GM18511 (cell line): Measurements from ENCODE around the gene IRF9.

ENCODE experiments used
- ATAC-seq: cut with Tn5 transposase; IDR thresholded peaks from one replicate; pipeline ENCODE4 v1.9.1; 2021; ENCODE audit warnings: mild to moderate bottlenecking, moderate library complexity; ENCODE audit not compliant: unreplicated experiment

The IRF9 gene

DNA sequence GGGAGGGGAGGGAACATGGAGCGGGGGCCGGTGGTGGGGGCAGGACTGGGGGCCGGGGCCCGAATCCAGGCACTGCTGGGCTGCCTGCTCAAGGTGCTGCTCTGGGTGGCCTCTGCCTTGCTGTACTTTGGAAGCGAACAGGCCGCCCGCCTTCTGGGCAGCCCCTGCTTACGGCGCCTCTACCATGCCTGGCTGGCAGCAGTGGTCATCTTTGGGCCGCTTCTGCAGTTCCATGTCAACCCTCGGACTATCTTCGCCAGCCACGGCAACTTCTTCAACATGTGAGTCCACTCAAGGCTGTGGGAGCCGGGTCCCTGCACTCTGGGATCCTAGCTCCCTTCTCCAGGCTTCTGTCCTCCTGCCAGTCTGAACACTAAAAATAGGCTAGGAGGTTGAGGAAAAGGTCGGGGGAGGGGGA is 29.5 kb upstream of the IRF9 start:
- no peak for ATAC-seq

DNA sequence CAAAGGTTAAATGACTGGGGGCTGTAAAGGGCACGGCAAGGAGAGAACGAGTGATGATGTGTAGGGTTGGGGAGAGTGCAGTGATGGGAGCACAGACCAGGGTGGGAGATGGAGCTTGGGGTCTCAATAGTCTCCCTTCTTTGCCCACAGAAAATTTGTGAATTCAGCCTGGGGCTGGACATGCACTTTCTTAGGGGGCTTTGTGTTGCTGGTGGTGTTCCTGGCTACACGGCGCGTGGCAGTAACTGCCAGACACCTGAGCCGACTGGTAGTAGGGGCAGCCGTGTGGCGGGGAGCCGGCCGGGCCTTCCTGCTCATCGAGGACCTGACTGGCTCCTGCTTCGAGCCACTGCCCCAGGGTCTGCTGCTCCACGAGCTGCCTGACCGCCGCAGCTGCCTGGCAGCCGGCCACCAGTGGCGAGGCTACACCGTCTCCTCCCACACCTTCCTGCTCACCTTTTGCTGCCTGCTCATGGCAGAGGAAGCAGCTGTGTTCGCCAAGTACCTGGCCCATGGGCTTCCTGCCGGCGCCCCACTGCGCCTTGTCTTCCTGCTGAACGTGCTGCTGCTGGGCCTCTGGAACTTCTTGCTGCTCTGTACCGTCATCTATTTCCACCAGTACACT is 28.9 kb upstream of the IRF9 start:
- ATAC-seq: no peak

DNA sequence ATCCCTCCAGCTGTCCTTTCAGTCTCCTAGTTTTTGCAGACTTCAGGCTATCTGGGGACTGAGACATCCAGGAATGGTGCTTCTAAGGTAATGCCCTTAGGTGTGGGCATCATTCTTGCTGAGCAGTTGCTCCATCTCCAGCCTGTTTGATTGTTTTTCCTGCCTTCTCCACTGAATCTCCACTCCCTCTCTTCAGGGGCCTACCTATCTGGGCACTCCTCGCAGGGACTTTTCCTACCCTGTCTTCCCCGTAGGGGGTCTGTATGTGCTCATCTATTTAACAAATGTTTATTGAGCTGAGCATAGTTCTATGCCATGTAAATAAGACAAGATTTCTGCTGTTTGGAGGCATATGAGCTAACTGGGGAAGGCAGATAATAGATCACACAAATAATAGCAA is 28.1 kb upstream of the IRF9 start:
- no peak for ATAC-seq

DNA sequence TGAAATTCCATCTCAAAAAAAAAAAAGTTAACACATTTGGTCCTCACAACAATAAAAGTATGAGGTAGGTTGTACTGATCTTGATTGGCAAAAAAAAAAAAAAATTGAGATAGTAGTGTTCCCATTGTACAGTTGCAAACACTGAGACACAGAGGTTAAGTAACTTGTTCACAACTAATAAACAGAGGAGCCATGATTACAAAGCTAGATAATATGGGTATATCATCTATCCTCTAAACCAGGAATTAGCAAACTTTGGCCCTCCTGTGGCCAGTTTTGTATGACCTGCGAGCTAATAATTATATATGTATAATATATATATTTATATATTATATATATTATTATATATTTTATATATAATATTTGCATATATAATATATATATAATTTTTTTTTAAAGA is 27.3 kb upstream of the IRF9 start:
- ATAC-seq: no peak

DNA sequence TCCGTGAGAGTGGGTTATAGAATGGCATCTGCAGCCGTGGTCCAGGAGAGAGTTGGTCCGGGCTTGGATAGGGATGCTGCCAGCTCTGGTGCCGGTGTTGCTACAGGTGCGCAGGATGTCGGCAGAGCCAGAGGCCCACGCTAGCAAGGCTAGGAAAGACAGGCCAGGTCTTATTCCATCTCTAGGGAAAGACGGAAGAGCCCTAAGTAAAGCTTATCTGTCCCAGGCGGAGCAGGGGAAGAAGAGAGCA is 25.6 kb upstream of the IRF9 start:
- ATAC-seq: peak; percentile 7

DNA sequence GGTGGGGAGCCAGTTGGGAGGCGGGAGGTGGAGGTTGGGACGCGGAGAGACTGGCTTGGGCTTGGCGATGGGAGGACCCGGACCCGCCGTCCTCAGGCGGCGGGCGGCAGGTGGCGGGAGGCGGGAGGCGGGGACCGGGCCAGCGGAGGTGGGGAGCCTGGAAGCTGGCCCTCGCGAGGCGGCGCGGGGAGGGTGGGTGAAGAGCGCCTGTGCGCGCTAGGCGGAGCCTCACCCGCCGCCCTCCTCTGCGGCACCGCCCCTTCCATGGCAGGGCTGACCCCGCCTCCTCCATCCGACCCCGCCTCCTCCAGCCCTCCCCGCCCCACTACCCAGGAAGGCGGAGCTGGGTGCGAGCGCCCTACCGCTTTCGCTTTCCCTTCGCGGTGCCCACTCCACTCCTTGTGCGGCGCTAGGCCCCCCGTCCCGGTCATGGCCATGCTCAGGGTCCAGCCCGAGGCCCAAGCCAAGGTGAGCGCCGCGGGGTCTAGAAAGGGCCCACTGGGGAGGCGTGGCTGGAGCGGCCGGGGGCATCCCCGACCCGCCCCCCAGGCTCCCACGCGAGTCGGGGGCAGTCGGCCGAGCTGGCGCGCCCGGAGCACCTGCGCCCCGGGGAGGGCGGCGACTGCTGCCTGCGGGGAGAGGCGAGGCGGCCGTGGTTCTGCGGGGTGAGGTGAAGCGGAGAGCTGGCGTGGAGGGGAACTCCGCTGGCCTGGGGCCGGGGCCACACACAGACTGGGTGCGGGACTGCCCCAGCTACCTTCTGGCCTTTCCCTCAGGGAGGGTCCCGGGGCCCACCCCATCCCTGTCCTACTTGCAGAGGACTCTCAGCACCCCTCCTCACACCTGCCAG is 25.0 kb upstream of the IRF9 start, which contains the start of gene PSME1:
PSME1 (plus strand) TSS at position 361 of the 850 bp plus-strand sequence; CDS start at position 430, 69 bp downstream.
- peak; percentile 85 for ATAC-seq

DNA sequence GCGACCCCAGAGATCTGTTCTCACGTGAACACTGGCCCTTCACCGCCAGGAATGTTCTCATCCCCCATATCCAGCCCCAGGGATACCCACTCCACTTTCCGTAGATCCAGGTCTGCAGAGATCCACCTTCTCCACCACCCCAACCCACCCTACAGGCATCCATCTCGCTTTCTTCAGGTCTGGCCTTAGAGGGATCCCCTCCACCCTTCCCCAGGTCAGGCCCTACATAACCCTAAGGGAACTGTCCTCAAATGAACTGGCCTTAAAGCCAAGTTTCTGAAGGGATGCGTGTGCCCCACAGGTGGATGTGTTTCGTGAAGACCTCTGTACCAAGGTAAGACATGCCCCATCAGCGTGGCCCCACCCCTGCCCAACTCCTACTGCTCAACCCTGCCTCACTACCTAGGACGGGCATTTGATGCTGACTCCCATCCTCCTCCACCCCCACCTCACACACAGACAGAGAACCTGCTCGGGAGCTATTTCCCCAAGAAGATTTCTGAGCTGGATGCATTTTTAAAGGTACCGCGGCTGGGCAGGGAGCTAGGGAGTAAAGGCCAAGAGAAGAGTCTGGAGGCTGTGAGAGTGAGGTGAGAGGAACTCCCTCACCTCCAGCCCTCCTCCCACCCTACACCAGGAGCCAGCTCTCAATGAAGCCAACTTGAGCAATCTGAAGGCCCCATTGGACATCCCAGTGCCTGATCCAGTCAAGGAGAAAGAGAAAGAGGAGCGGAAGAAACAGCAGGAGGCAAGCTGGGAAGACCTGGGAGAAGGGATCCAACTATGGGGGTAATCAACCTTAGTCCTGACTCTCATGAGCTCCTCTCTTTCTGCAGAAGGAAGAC is 24.2 kb upstream of the IRF9 start:
- ATAC-seq: no peak

DNA sequence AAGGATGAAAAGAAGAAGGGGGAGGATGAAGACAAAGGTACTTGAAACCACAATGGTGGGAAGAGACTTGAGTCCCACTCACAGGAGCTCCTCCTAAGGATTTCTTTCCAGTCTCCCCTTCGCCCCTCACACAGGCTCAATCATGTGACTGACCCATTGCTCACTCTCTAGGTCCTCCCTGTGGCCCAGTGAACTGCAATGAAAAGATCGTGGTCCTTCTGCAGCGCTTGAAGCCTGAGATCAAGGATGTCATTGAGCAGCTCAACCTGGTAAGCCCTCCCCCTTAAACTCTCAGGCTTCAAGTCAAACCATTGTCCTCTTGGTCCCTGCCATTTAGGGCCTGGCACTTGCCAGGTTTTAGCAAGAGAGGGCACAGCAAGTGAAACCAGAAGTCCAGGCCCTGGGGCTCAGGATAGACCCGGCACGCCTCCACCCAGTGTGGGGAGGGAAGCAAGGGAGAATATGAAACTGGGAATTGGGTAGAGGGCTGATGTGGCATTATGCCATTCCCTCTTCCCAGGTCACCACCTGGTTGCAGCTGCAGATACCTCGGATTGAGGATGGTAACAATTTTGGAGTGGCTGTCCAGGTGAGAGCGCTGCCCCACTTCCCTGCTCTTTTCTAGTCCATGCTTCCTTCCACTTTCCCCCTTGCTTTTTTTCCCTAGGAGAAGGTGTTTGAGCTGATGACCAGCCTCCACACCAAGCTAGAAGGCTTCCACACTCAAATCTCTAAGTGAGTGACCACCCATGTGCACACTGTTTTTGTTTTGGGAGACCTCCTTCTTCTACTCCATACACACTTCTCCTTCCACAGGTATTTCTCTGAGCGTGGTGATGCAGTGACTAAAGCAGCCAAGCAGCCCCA is 23.3 kb upstream of the IRF9 start:
- no peak for ATAC-seq

DNA sequence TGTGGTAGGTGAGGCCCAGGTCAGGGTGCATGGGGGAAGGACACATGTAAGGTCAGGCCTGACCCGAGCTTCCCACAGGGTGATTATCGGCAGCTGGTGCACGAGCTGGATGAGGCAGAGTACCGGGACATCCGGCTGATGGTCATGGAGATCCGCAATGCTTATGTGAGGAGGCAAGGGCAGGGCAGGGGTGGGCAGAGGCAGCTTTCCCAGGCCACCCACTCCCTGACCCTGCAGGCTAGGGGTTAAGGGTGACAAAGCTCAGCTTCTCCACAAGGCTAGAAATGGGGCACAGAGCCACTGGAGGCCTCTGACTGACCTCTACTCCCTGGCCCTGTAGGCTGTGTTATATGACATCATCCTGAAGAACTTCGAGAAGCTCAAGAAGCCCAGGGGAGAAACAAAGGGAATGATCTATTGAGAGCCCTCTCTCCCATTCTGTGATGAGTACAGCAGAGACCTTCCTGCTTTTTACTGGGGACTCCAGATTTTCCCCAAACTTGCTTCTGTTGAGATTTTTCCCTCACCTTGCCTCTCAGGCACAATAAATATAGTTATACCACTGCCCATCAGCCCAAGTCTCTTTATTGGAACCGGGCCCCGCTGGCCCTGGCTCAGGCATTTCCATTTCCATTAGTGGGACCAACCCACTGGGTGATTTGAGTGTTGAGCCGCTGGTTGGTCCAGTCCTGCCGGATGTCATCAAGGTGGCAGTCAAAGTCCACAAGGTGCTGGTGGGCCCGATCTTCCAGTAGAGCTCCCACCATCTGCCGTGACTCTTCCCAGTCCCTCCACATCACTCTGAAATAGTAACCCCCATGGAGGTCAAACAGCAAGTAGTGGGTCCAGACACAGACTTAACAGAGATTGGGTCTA is 22.4 kb upstream of the IRF9 start:
- no peak for ATAC-seq

DNA sequence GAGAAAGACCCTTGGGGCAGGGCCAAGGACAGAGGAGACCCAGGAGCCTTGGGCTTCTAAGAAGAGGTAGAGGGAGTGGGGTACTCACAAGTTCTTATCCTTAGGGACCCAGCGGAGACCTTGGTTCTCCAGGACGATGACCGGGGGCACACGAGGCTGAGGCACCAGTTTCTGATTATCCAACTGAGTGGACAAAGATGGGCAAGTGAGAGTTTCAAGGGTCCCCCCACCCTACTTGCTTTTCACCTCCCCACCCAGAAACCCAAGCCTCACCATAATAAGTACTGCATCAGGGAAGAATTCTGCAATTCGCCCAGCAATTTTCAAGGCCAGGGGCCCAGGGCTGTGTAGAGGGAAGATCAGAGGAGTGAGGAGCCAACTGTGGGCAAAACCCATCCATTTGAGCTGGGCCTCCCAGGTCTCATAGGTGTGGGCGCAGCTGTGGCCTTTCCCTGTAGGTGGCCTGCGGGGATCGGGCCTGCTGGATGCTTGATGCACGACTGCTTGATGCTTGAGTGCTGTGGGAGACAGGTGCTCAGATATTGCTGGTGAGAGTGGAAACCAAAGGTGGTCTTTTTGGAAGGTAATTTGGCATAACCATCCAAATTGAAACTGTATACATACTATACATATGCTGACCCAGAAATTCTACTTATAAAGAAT is 21.7 kb upstream of the IRF9 start:
- no peak for ATAC-seq

DNA sequence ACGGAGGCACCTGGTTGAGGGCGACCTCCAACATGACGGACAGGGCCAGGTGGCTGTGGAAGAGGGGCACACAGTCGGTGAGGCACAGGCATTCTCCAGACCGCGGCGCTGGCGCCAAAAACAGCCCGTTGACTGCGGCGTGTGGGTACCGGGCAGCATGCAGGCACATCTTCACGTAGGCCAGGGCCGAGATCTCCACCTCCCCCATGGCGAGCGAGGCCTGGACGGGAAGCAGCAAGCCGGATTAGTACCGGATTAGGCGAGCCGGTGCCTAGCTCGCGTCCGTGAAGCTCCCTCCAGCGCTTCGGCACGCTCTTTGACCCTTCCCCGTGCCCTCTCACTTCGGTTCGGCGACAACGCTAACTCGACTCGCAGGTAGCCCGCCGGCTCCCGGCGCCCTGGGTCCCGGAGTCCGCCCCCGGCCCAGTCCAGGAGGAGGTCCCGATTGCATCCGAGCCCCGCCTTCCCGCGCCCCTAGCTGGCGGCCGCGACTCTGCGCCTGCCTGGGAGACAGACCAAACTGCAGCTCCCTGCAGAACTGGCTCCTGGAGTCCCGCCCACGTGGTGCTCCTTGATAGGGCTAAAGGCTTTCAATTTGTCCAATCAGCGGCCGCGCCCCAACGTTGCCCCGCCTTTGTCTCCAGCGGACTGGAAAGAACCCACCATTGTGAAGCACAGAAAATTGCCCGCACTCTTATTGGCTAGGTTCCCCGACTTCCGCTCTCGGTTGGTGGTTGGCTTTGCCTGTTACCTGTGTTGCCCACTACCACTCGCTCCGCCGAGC is 19.8 kb upstream of the IRF9 start, which contains the start of gene EMC9:
EMC9 (minus strand) TSS at position 495 of the 784 bp plus-strand sequence; CDS start at position 208, 287 bp downstream.
- ATAC-seq: peak; percentile 88

DNA sequence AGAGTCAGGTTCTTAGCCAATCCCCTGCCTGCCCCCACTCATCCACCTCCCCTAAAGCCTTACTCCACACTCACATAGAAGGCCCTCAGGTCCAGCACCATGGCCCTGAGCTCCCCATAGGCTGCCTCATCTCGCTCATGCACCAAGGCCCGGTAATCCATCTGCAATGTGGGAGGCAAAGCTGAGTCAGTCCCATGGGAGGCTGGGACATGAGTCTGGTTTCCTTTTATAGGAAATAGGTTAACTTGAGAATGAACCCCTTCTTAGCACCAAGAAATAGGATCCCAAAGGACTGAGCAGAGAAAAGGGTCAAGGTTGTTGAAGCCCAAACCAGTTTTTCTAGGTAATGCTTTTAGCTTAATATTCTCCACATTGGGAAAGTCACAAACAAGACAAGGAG is 17.6 kb upstream of the IRF9 start:
- no peak for ATAC-seq

DNA sequence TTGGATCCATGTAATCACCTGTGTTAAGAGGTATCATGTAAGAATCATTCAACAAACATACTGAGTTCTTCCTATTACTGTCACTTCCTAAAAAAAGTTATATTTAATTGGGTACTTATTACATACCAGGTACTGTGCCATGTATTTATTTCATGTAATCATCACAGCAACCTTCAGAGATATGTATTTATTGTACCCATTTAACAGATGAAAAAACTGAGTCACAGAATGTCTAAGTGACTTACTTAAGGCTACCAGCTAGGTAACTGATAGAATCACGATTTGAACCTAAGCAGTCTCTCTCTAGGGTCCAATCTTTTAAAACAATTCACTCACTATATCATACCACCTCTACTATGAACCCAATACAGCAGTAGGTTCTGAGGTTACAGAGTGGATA is 16.6 kb upstream of the IRF9 start:
- no peak for ATAC-seq

DNA sequence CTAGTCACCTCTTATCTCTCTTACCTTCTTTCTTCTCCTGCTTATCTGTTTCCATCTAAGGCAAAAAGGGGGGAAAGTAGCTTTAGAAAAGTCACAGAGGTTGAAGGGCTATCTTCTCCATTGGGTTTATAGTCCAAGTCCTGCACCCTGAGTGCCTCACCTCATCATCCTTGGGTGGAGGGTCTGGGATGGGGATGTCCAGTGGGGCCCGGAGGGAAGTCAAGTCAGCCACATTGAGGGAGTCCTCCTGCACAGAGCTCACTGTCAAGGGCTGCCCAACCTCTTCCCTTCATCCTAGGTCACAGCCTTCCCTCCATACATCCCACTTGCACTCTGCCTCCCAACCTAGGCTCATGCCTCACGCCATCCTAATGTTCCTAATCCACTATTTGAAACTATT is 15.8 kb upstream of the IRF9 start:
- no peak for ATAC-seq

DNA sequence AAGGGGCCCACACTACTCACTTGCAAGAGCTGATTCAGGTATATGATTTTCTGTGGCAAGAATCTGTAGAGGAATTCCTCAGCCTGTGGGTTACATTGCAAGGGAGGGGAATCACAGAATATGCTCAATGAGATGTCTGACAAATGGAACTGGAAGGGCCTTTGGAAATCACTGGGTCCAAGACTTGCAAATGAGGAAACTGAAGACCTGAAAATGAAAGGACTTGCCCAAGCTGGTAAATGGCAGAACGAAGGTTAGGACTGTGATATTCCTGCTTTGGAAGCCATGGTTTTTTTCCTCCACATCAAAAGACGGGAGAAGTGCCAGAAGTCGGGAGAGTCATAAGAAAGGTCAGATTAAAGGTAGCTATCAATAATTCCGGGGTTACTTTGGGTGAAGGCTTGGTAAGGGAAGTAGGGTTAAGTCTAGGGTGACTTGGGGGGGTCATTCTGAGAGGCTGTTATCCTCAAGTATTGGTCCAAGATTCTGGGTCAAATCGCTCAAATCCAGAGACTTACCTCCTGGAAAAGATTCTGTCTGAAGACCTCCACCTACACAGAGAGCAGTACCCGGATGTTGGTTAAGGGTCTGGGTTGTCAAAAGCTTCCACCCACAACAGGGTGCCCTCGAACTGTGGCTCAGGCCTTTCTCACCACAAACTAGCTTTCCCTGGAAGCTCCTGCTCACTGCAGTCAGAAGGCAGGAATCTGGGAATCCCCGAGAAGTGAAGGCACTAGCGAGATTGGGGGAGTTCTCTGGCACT is 15.2 kb upstream of the IRF9 start:
- ATAC-seq: no peak

DNA sequence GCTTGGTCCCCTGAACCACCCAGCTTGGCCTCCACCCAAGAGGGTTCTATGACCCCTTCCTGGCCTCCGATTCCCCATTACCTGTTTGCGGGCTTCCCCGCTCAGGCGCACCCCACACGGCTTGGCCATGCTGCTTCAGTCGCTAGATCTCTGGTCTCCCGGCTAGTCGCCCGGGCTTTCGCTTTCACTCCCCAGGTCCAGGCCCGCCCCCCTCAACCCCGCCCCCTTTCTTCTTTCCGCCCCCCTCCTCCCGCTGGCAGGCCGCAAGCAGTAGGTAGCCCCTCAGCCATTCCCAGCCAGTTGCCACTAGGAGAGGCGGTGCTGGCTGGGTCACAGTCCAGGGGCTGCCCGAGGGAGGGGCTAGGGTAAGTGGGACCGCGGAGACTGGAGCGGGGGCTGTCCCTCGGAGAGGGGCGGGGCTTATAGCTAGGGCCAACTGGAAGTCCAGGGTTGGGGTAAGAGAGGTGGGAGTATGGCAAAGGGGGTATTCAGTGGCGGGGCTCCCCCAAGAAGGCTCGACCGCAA is 14.6 kb upstream of the IRF9 start, which contains the start of gene PSME2:
PSME2 (minus strand) TSS at position 158 of the 525 bp plus-strand sequence; CDS start at position 129, 29 bp downstream.
- peak; percentile 70 for ATAC-seq
